ENCODE measurements around the gene MLH1.

GRCh38 chr3:37072892-37073291 lies 79.6 kb downstream of the MLH1 start:
- TF ChIP-seq CTCF (conservative IDR thresholded peaks at IDR 0.05 in 1 of 2, IDR thresholded peaks at IDR 0.05 in 1 of 2; ENCODE audit: low read depth in 1 of 2, low read length in 2 of 2) (no peak), EZH2 (IDR thresholded peaks at IDR 0.05; ENCODE audit: low read length, missing control alignments) (no peak)

Data from fibroblast of lung (primary cell).